ENCODE data around the gene NPR1. TPM values are rescaled to one million over a fixed set of nuclear protein-coding genes. Genes with fewer than 3 reads are reported as not detected.
A peak's percentile ranks its signal among the peaks of the same experiment; 100 is the strongest.
"Not testable (repeated sequence)": the region's sequence is repeated elsewhere in the genome, so short reads cannot be mapped to it uniquely, and the experiment has no call there.

NPR1 gene
- total RNA-seq, 4 donors from 2014 or later, result 3.0 to 7.1 (median 4.5) TPM

GRCh38 chr1:153670859-153671627 is 7.4 kb upstream of the NPR1 start, which contains the start of gene ILF2:
Gene ILF2 (minus strand): TSS chr1:153670993. CDS start chr1:153670922, 71 bp downstream.
- Histone ChIP-seq H3K36me3 (peaks cover 0 to 33% of the 10 kb centered on the region in 2 donors), H3K9me3 (no peaks in the 10 kb centered on the region), H3K4me1 (peaks cover 15 to 17% of the 10 kb centered on the region in 2 donors), H3K27ac (peak within 1 kb of the TSS; percentile 87 to 90 (median 89)), H3K4me3 (peak within 1 kb of the TSS; percentile 72 to 99 (median 86)), H3K27me3 (no peaks in the 10 kb centered on the region)
- DNase-seq (peak; percentile 98 to 99), ATAC-seq (peak; percentile 99 to 100)
- intact Hi-C loops (cut with DNase I; ENCODE audit: low total_unique reads) (loop anchor here (1.0 to 5.0 kb wide), 5 partner anchors 44 to 320 kb away; partner anchors contain the start of genes INTS3, RPS27, S100A13 and S100A2), in situ Hi-C loops (cut with MboI; ENCODE audit: low sequenced_read_pairs in 4 of 4) (loop anchor here in 3 of 4 donors (10.0 to 25.0 kb wide), 4 partner anchors 74 to 316 kb away; partner anchors contain the start of genes JTB (in 2 of the 3), RAB13 (in 2 of the 3), RPS27 (in 2 of the 3) and CREB3L4 (in 1 of the 3))
- TF ChIP-seq POLR2A (IDR thresholded peaks at IDR 0.05) (peak; percentile 97), CTCF (IDR thresholded peaks at IDR 0.05 in 4 of 5, conservative IDR thresholded peaks at IDR 0.05 in 1 of 5) (no peak)

- in situ Hi-C loops (cut with MboI; ENCODE audit: low sequenced_read_pairs in 4 of 4) (loop anchor here in 3 of 4 donors (10.0 to 25.0 kb wide), 4 partner anchors 73 to 316 kb away; partner anchors contain the start of genes JTB (in 2 of the 3), RAB13 (in 2 of the 3), RPS27 (in 2 of the 3) and CREB3L4 (in 1 of the 3)), intact Hi-C loops (cut with DNase I; ENCODE audit: low total_unique reads) (loop anchor here (1.0 to 5.0 kb wide), 5 partner anchors 44 to 319 kb away; partner anchors contain the start of genes INTS3, RPS27, S100A13 and S100A2)
- Histone ChIP-seq H3K4me3 (peak overlapping the region; percentile 54 to 99 (median 59)), H3K27ac (peak overlapping the region; percentile 80 to 87 (median 84)), H3K36me3 (peaks cover 0 to 25% of the 10 kb centered on the region in 2 donors), H3K4me1 (peaks cover 15 to 17% of the 10 kb centered on the region in 2 donors)
- H3K9me3 ChIP-seq, ATAC-seq, DNase-seq, H3K27me3 ChIP-seq: not testable (repeated sequence)
These were observed 6.7 kb upstream of the NPR1 start for GRCh38 chr1:153671628-153672353.

- Histone ChIP-seq H3K27ac (no peak overlapping the region), H3K4me3 (no peak overlapping the region), H3K27me3 (peaks cover 6 to 7% (median 7%) of the 10 kb centered on the region in 3 donors), H3K4me1 (peaks cover 24 to 29% of the 10 kb centered on the region in 2 donors), H3K36me3 (peaks cover 0 to 8% of the 10 kb centered on the region in 2 donors), H3K9me3 (no peaks in the 10 kb centered on the region)
- in situ Hi-C loops (cut with MboI; ENCODE audit: low sequenced_read_pairs in 4 of 4) (loop anchor here in 3 of 4 donors (10.0 to 25.0 kb wide), 4 partner anchors 71 to 314 kb away; partner anchors contain the start of genes JTB (in 2 of the 3), RAB13 (in 2 of the 3), RPS27 (in 2 of the 3) and CREB3L4 (in 1 of the 3)), intact Hi-C loops (cut with DNase I; ENCODE audit: low total_unique reads) (loop anchor here (5.0 kb wide), 3 partner anchors 54 to 161 kb away; partner anchors contain the start of genes INTS3 and S100A2)
- TF ChIP-seq POLR2A (IDR thresholded peaks at IDR 0.05), result no peak
- no peak for TF ChIP-seq CTCF (IDR thresholded peaks at IDR 0.05 in 4 of 5, conservative IDR thresholded peaks at IDR 0.05 in 1 of 5)
- no peak for DNase-seq
- no peak for ATAC-seq
These were observed 5.0 kb upstream of the NPR1 start for GRCh38 chr1:153673511-153673910.

GRCh38 chr1:153677718-153678518 is 570 bp upstream of the NPR1 start:
- H3K4me3 ChIP-seq, result peak overlapping the region; percentile 45 to 70 (median 59)
- in situ Hi-C loops (cut with MboI; ENCODE audit: low sequenced_read_pairs in 4 of 4) (loop anchor here (5.0 to 25.0 kb wide), 5 partner anchors 67 to 309 kb away; partner anchors contain the start of genes CREB3L4 (in 1 of the 4), JTB (in 1 of the 4), RAB13 (in 1 of the 4) and RPS27 (in 1 of the 4)), intact Hi-C loops (cut with DNase I; ENCODE audit: low total_unique reads) (loop anchor here (1.0 to 2.0 kb wide), 2 partner anchors 71 to 95 kb away; no protein-coding TSS in a partner anchor)
- H3K36me3 ChIP-seq, result no peaks in the 10 kb centered on the region
- no peaks in the 10 kb centered on the region for H3K9me3 ChIP-seq
- H3K4me1 ChIP-seq, result peaks cover 9 to 16% of the 10 kb centered on the region in 2 donors
- ATAC-seq (peak; percentile 58 to 73), DNase-seq (peak in 1 of 2 donors; percentile 22)
- TF ChIP-seq CTCF (IDR thresholded peaks at IDR 0.05 in 4 of 5, conservative IDR thresholded peaks at IDR 0.05 in 1 of 5) (peak; percentile 82 to 93 (median 84)), POLR2A (IDR thresholded peaks at IDR 0.05) (no peak)
- peaks cover 20 to 27% (median 22%) of the 10 kb centered on the region in 3 donors for H3K27me3 ChIP-seq
- peak overlapping the region; percentile 16 to 57 (median 52) for H3K27ac ChIP-seq

Measured in gastrocnemius medialis (tissue), 4 donors.